Pancreas (tissue), 10 donors: ENCODE measurements around the gene ZSCAN12. TPM values are rescaled to one million over a fixed set of nuclear protein-coding genes. Genes with fewer than 3 reads are reported as not detected.
"Not testable (repeated sequence)": the region's sequence is repeated elsewhere in the genome, so short reads cannot be mapped to it uniquely, and the experiment has no call there.

ENCODE experiments used
- ATAC-seq, 4 donors: fragments of 200-7000 bp; cut with Tn5 transposase; one replicate each; pipeline versions ENCODE4 v1.8.0 to v1.9.1; 2020; ENCODE audit warnings: mild to moderate bottlenecking in 4 of 4, moderate library complexity in 4 of 4
- DNase-seq, 6 donors: peaks; one replicate each; pipeline ENCODE4 v3.0.0-alpha.2; 2020
- FAIRE-seq: peaks from 2 replicates; lab custom pipeline; 2012; peaks lifted over from hg19 to GRCh38; lab: Jason Lieb, UNC
- H3K27ac ChIP-seq, 4 donors: fragments of 200-600 bp; sonication (generic); 1 replicate in 3 of 4; 2 replicates in 1 of 4; pipeline versions ENCODE4 v1.5.0 to v1.8.0; 2020
- H3K27me3 ChIP-seq, 4 donors: fragments of 200-600 bp; one replicate each; pipeline ENCODE4 v1.8.0; 2021
- H3K36me3 ChIP-seq, 3 donors: fragments of 200-600 bp; sonication (generic) in 1 of 3; one replicate each; pipeline versions ENCODE4 v1.5.0 to v1.8.0; 2020 to 2021
- H3K4me1 ChIP-seq, 3 donors: fragments of 200-600 bp; one replicate each; pipeline ENCODE4 v1.8.0; 2021
- H3K4me3 ChIP-seq, 4 donors: fragments of 200-600 bp; sonication (generic) in 2 of 4; one replicate each; pipeline versions ENCODE4 v1.5.0 to v1.8.0; 2020 to 2021
- H3K9me3 ChIP-seq, 4 donors: fragments of 200-600 bp; one replicate each; pipeline ENCODE4 v1.8.0; 2021
- CTCF ChIP-seq, 4 donors: fragments of 200-600 bp; sonication (generic) in 3 of 4; IDR thresholded peaks; one replicate each; pipeline versions ENCODE4 v1.5.0 to v1.8.0; 2021; ENCODE audit warnings: antibody characterized with exemption in 4 of 4
- WGBS, 2 donors: extraction: QIAGEN DNeasy Blood & Tissue Kit; methylation state at CpG; one replicate each; pipeline ENCODE4 v1.1.7; 2013; 5-methylcytosine and 5-hydroxymethylcytosine counted together
- intact Hi-C, 3 donors: fragments of 100-400 bp; cut with DNase I; formaldehyde crosslinking; loops; one replicate each; pipeline versions ENCODE4 v1.11.1 to v1.14.2; 2022
- polyA plus RNA-seq, 2 donors: library from polyadenylated mRNA; stranded (reverse); fragments of 200-250 nt; gene quantifications; one replicate each; pipeline ENCODE4 v1.2.3, GENCODE V29; 2013
- total RNA-seq, 6 donors: library from RNA; stranded (reverse); fragmentation: NEBNext Ultra II Directional in 4 of 6; extraction: Animal tissue kit (Norgen Biotek cat#: 25700) in 4 of 6; gene quantifications; one replicate each; pipeline versions ENCODE4 v1.2.1 to v1.2.4, GENCODE V29; 2021 to 2023
- donor health status: healthy with polysubstance abuse.
- donor health status: DM: no; HTN: no; CAD: no; lungs with moderate emphysema.
- donor health status: DM: no; HTN: no; CAD: no.
- donor health status: control.
- donor health status: control.
- donor health status: Bipolar disorder and iron deficiency.
- donor health status: DM: yes; HTN: yes; CAD: no.
- donor health status: DM: no; HTN: no; CAD: no.
- donor health status: DM: no; HTN: no; CAD: no.
- donor health status: DM: yes; HTN: yes; CAD: no.

The ZSCAN12 gene
- total and polyA plus RNA-seq, 8 donors, result 0.80 to 4.4 (median 2.4) TPM

- Histone ChIP-seq H3K27ac (no peak overlapping the region), H3K9me3 (no peaks in the 10 kb centered on the region), H3K4me1 (no peaks in the 10 kb centered on the region), H3K27me3 (no peaks in the 10 kb centered on the region), H3K4me3 (no peak overlapping the region), H3K36me3 (peaks cover 0 to 13% (median 0%) of the 10 kb centered on the region in 3 donors)
- no peak for TF ChIP-seq CTCF (IDR thresholded peaks at IDR 0.05)
- FAIRE-seq, result no peak
- 94 to 96% methylated on average over 3 of the region's 3 CpGs for WGBS, 2 donors
- intact Hi-C loops, result loop anchor here in 1 of 3 donors (10.0 kb wide), 1 partner anchor 235 kb away; no protein-coding TSS in a partner anchor
- no peak for ATAC-seq
- DNase-seq, result no peak
Observed at GRCh38 chr6:28369463-28369862, 30.1 kb downstream of the ZSCAN12 start.

DNA sequence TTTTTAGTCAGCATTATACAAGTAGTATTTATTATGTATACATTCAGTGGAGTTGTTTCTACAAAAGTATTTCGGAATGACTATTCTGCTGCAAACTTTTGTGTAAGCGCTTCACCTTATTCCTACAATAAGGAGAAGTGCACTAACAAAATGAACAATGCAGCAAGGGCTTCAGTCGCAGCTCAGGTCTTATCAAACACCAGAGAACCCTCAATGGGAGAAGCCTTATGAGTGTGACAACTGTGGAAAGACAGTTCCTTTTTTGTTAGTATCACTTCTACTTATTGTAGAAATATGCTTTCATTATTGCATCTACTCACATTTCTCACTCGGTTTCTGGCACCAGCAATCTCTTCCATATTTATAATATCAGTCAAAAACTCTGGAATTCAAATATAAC, 31.0 kb downstream of the ZSCAN12 start:
- Histone ChIP-seq H3K27ac (no peak overlapping the region), H3K36me3 (peaks cover 0 to 18% (median 0%) of the 10 kb centered on the region in 3 donors), H3K27me3 (no peaks in the 10 kb centered on the region), H3K4me3 (no peak overlapping the region), H3K4me1 (no peaks in the 10 kb centered on the region), H3K9me3 (no peaks in the 10 kb centered on the region)
- 82 to 93% methylated on average over 4 of the region's 4 CpGs for WGBS, 2 donors
- no peak for TF ChIP-seq CTCF (IDR thresholded peaks at IDR 0.05)
- no peak for ATAC-seq
- no peak for FAIRE-seq
- DNase-seq, result no peak
- intact Hi-C loops, result loop anchor here in 1 of 3 donors (10.0 kb wide), 1 partner anchor 234 kb away; no protein-coding TSS in a partner anchor

DNA sequence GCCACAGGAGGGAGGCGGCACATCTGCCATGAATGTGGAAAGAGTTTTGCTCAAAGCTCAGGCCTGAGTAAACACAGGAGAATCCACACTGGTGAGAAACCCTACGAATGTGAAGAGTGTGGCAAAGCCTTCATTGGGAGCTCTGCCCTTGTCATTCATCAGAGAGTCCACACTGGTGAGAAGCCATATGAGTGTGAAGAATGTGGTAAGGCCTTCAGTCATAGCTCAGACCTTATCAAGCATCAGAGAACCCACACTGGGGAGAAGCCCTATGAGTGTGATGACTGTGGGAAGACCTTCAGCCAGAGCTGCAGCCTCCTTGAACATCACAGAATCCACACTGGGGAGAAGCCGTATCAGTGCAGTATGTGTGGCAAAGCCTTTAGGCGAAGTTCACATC, 34.0 kb downstream of the ZSCAN12 start:
- not testable (repeated sequence) for H3K9me3 ChIP-seq, H3K27ac ChIP-seq, H3K27me3 ChIP-seq, H3K4me3 ChIP-seq, DNase-seq, ATAC-seq, FAIRE-seq, H3K4me1 ChIP-seq
- intact Hi-C loops, result loop anchor here in 1 of 3 donors (10.0 kb wide), 1 partner anchor 231 kb away; no protein-coding TSS in a partner anchor
- peaks cover 0 to 18% (median 0%) of the 10 kb centered on the region in 3 donors for H3K36me3 ChIP-seq
- WGBS, 2 donors, result 83 to 85% methylated on average over 4 of the region's 4 CpGs

DNA sequence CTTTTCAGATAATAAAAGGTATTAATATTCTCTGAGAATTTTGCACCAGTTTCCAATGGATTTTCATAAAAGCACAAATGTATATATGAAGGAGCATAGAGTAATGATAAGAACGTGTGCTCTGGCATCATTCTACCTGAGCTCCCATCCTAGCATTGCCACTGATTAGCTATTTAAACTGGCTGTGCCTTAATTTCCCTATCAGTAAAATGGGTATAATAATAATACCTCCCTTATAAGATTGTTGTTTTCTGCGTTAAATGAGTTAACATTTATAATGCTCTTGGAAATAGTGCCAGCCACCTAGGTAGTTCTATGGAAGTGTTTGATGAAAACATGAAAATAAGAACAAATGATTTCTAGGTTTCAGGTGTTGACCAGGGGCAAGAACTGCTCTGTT, 38.6 kb downstream of the ZSCAN12 start:
- peaks cover 0 to 12% (median 0%) of the 10 kb centered on the region in 3 donors for H3K36me3 ChIP-seq
- H3K27me3 ChIP-seq, result no peaks in the 10 kb centered on the region
- H3K4me3 ChIP-seq, result no peak overlapping the region
- no peak for TF ChIP-seq CTCF (IDR thresholded peaks at IDR 0.05)
- intact Hi-C loops, result loop anchor here in 1 of 3 donors (10.0 kb wide), 1 partner anchor 226 kb away; no protein-coding TSS in a partner anchor
- H3K27ac ChIP-seq, result no peak overlapping the region
- ATAC-seq (no peak), FAIRE-seq (no peak), DNase-seq (no peak)
- H3K4me1 ChIP-seq, result peaks cover 0 to 3% (median 0%) of the 10 kb centered on the region in 3 donors
- no peaks in the 10 kb centered on the region for H3K9me3 ChIP-seq
- 89% methylated on average over 2 of the region's 2 CpGs for WGBS, 2 donors

- H3K27me3 ChIP-seq, ATAC-seq, H3K4me1 ChIP-seq, H3K36me3 ChIP-seq, intact Hi-C loops, H3K4me3 ChIP-seq, FAIRE-seq, H3K27ac ChIP-seq, H3K9me3 ChIP-seq: not testable (repeated sequence)
- DNase-seq, result peak in 1 of 6 donors; percentile 28
- 94 to 96% methylated on average over 13 to 14 of the region's 16 CpGs for WGBS, 2 donors
Observed at GRCh38 chr6:28359562-28359961, 40.0 kb downstream of the ZSCAN12 start.

GRCh38 chr6:28357036-28357435, 42.5 kb downstream of the ZSCAN12 start:
- H3K27ac ChIP-seq, result no peak overlapping the region
- no peak for TF ChIP-seq CTCF (IDR thresholded peaks at IDR 0.05)
- no peak for DNase-seq
- no peak for FAIRE-seq
- no peaks in the 10 kb centered on the region for H3K27me3 ChIP-seq
- 80 to 81% methylated on average over 6 of the region's 6 CpGs for WGBS, 2 donors
- H3K4me1 ChIP-seq, result peaks cover 5 to 9% (median 5%) of the 10 kb centered on the region in 3 donors
- no peaks in the 10 kb centered on the region for H3K36me3 ChIP-seq
- H3K9me3 ChIP-seq, result no peaks in the 10 kb centered on the region
- H3K4me3 ChIP-seq, result no peak overlapping the region
- no peak for ATAC-seq
- intact Hi-C loops, result no loop called here
